ENCODE data around the gene DDO. TPM values are rescaled to one million over a fixed set of nuclear protein-coding genes. Genes with fewer than 3 reads are reported as not detected.

Gene DDO
- total RNA-seq, 1 experiment from 2014 or later: not detected

GRCh38 chr6:110378552-110378951 is 36.8 kb downstream of the DDO start:
- Histone ChIP-seq H3K27ac (ENCODE audit: low read length) (no peak overlapping the region), H3K9ac (ENCODE audit: low read length) (no peak overlapping the region), H3K79me2 (ENCODE audit: low read length) (no peaks in the 10 kb centered on the region), H3K4me1 (ENCODE audit: low read length) (peaks cover 9% of the 10 kb centered on the region), H4K20me1 (ENCODE audit: insufficient read depth, low read depth, low read length) (no peaks in the 10 kb centered on the region), H3K9me2 (replicated peaks; ENCODE audit: insufficient read depth, low read length) (no peaks in the 10 kb centered on the region), H3K4me2 (ENCODE audit: low read depth, low read length, poor library complexity, severe bottlenecking) (no peak overlapping the region), H2AFZ (ENCODE audit: low read length) (no peak overlapping the region), H3K27me3 (ENCODE audit: low read length) (no peaks in the 10 kb centered on the region), H3K36me3 (ENCODE audit: insufficient read depth, low read length) (no peaks in the 10 kb centered on the region), H3K9me3 (ENCODE audit: low read length) (no peaks in the 10 kb centered on the region), H3K4me3 (ENCODE audit: low read length) (no peak overlapping the region)
- no peak for DNase-seq

DNA sequence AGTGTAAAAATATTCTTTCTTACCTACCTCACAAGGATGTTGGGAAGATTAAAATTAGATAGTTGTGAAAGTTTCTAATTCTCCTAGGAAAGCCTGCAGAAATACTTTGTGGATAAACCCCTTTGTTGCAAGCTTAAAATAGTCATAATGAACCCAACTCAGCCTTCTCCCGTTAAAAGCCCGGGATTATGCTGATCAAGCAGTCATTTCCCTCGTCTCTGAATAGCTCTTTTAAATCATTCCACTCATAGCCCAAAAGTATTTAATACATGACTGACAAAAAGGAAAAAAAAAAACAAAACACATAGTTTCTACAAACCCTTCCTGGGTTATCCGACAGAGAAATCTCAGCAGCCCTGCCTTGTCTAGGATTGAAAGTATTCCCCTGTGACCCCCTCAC is 46.3 kb downstream of the DDO start:
- no peak overlapping the region for H3K4me3 ChIP-seq (ENCODE audit: low read length)
- no peaks in the 10 kb centered on the region for H3K9me3 ChIP-seq (ENCODE audit: low read length)
- H3K27me3 ChIP-seq (ENCODE audit: low read length): no peaks in the 10 kb centered on the region
- no peaks in the 10 kb centered on the region for H4K20me1 ChIP-seq (ENCODE audit: insufficient read depth, low read depth, low read length)
- no peak overlapping the region for H2AFZ ChIP-seq (ENCODE audit: low read length)
- H3K9ac ChIP-seq (ENCODE audit: low read length): no peak overlapping the region
- no peaks in the 10 kb centered on the region; the same call in 1 of the 2 replicates for H3K9me2 ChIP-seq (replicated peaks; ENCODE audit: insufficient read depth, low read length)
- H3K79me2 ChIP-seq (ENCODE audit: low read length): no peaks in the 10 kb centered on the region
- H3K27ac ChIP-seq (ENCODE audit: low read length): no peak overlapping the region
- no peak overlapping the region for H3K4me2 ChIP-seq (ENCODE audit: low read depth, low read length, poor library complexity, severe bottlenecking)
- no peaks in the 10 kb centered on the region for H3K36me3 ChIP-seq (ENCODE audit: insufficient read depth, low read length)
- H3K4me1 ChIP-seq (ENCODE audit: low read length): peaks cover 10% of the 10 kb centered on the region
- DNase-seq: no peak

- H3K4me3 ChIP-seq (ENCODE audit: low read length): no peak overlapping the region
- no peaks in the 10 kb centered on the region for H4K20me1 ChIP-seq (ENCODE audit: insufficient read depth, low read depth, low read length)
- H3K4me2 ChIP-seq (ENCODE audit: low read depth, low read length, poor library complexity, severe bottlenecking): no peak overlapping the region
- DNase-seq: no peak
- no peaks in the 10 kb centered on the region for H3K79me2 ChIP-seq (ENCODE audit: low read length)
- H2AFZ ChIP-seq (ENCODE audit: low read length): no peak overlapping the region
- no peak overlapping the region for H3K27ac ChIP-seq (ENCODE audit: low read length)
- H3K9me2 ChIP-seq (replicated peaks; ENCODE audit: insufficient read depth, low read length): no peaks in the 10 kb centered on the region; the same call in 1 of the 2 replicates
- no peaks in the 10 kb centered on the region for H3K36me3 ChIP-seq (ENCODE audit: insufficient read depth, low read length)
- no peaks in the 10 kb centered on the region for H3K9me3 ChIP-seq (ENCODE audit: low read length)
- H3K9ac ChIP-seq (ENCODE audit: low read length): no peak overlapping the region
- H3K4me1 ChIP-seq (ENCODE audit: low read length): peaks cover 3% of the 10 kb centered on the region
- no peaks in the 10 kb centered on the region for H3K27me3 ChIP-seq (ENCODE audit: low read length)
Measured at GRCh38 chr6:110368284-110368683, 47.1 kb downstream of the DDO start.

- H3K4me2 ChIP-seq (ENCODE audit: low read depth, low read length, poor library complexity, severe bottlenecking): no peak overlapping the region
- H2AFZ ChIP-seq (ENCODE audit: low read length): no peak overlapping the region
- no peak overlapping the region for H3K27ac ChIP-seq (ENCODE audit: low read length)
- no peaks in the 10 kb centered on the region for H3K27me3 ChIP-seq (ENCODE audit: low read length)
- no peaks in the 10 kb centered on the region; the same call in 1 of the 2 replicates for H3K9me2 ChIP-seq (replicated peaks; ENCODE audit: insufficient read depth, low read length)
- H3K79me2 ChIP-seq (ENCODE audit: low read length): no peaks in the 10 kb centered on the region
- no peaks in the 10 kb centered on the region for H4K20me1 ChIP-seq (ENCODE audit: insufficient read depth, low read depth, low read length)
- peaks cover 2% of the 10 kb centered on the region; the same call in 1 of the 2 replicates for H3K4me1 ChIP-seq (ENCODE audit: low read length)
- H3K4me3 ChIP-seq (ENCODE audit: low read length): no peak overlapping the region
- H3K9me3 ChIP-seq (ENCODE audit: low read length): no peaks in the 10 kb centered on the region
- no peak for DNase-seq
- H3K9ac ChIP-seq (ENCODE audit: low read length): no peak overlapping the region
- no peaks in the 10 kb centered on the region for H3K36me3 ChIP-seq (ENCODE audit: insufficient read depth, low read length)
Measured at GRCh38 chr6:110367825-110368224, 47.5 kb downstream of the DDO start.

DNA sequence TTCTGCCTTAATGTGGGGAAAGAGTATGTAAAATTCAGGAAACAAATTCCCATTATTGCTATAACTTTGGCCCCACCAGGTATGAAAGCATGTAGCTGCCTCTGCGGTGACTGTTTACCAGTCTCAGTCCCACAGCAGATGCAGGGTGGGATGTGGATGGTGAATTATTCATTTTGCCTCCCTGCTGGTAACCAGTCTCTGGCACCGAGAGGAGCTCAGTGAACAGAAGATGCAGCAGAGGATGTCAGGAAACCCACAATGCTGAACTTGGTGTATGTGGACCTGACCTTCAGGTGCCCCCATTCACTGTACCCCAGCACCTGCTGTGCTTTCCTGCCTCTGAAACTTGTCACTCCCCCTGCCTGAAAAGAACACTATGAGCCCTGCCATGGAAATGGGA is 48.4 kb downstream of the DDO start:
- Histone ChIP-seq H2AFZ (ENCODE audit: low read length) (no peak overlapping the region), H3K4me2 (ENCODE audit: low read depth, low read length, poor library complexity, severe bottlenecking) (no peak overlapping the region)

DNA sequence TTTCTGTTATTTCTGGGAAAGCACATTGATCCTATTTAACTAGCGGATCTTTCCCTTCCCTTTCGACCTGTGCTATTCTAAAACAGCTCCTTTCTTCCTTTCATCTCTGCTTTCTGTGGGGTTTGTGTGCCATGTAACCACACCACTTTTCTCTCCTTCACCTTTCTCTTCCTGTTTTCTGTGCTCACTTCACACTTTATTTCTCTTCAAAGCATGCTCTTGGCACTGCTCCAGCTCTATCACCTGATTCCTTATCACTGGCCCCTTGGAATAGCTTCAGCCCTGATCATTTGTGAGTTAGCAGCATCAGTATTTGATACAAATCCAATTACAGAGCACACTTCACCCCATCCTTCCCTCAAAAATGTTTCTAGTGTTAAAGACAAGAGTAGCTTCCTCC is 49.1 kb downstream of the DDO start:
- Histone ChIP-seq H3K79me2 (ENCODE audit: low read length) (no peaks in the 10 kb centered on the region), H4K20me1 (ENCODE audit: insufficient read depth, low read depth, low read length) (no peaks in the 10 kb centered on the region), H3K4me3 (ENCODE audit: low read length) (no peak overlapping the region), H3K9me3 (ENCODE audit: low read length) (no peaks in the 10 kb centered on the region), H3K9ac (ENCODE audit: low read length) (no peak overlapping the region), H3K36me3 (ENCODE audit: insufficient read depth, low read length) (no peaks in the 10 kb centered on the region), H3K4me1 (ENCODE audit: low read length) (no peaks in the 10 kb centered on the region), H3K27me3 (ENCODE audit: low read length) (no peaks in the 10 kb centered on the region), H3K4me2 (ENCODE audit: low read depth, low read length, poor library complexity, severe bottlenecking) (no peak overlapping the region), H3K27ac (ENCODE audit: low read length) (no peak overlapping the region), H3K9me2 (replicated peaks; ENCODE audit: insufficient read depth, low read length) (no peaks in the 10 kb centered on the region), H2AFZ (ENCODE audit: low read length) (no peak overlapping the region)
- DNase-seq: no peak

More for the DNA sequence above, 48.4 kb downstream of the DDO start:
- no peaks in the 10 kb centered on the region for H3K79me2 ChIP-seq (ENCODE audit: low read length)
- no peak overlapping the region for H3K9ac ChIP-seq (ENCODE audit: low read length)
- H3K27me3 ChIP-seq (ENCODE audit: low read length): no peaks in the 10 kb centered on the region
- no peak overlapping the region for H3K4me3 ChIP-seq (ENCODE audit: low read length)
- H3K4me1 ChIP-seq (ENCODE audit: low read length): no peaks in the 10 kb centered on the region
- no peaks in the 10 kb centered on the region for H3K9me3 ChIP-seq (ENCODE audit: low read length)
- no peaks in the 10 kb centered on the region; the same call in 1 of the 2 replicates for H3K9me2 ChIP-seq (replicated peaks; ENCODE audit: insufficient read depth, low read length)
- no peaks in the 10 kb centered on the region for H4K20me1 ChIP-seq (ENCODE audit: insufficient read depth, low read depth, low read length)
- DNase-seq: no peak
- no peak overlapping the region for H3K27ac ChIP-seq (ENCODE audit: low read length)
- no peaks in the 10 kb centered on the region for H3K36me3 ChIP-seq (ENCODE audit: insufficient read depth, low read length)

DNA sequence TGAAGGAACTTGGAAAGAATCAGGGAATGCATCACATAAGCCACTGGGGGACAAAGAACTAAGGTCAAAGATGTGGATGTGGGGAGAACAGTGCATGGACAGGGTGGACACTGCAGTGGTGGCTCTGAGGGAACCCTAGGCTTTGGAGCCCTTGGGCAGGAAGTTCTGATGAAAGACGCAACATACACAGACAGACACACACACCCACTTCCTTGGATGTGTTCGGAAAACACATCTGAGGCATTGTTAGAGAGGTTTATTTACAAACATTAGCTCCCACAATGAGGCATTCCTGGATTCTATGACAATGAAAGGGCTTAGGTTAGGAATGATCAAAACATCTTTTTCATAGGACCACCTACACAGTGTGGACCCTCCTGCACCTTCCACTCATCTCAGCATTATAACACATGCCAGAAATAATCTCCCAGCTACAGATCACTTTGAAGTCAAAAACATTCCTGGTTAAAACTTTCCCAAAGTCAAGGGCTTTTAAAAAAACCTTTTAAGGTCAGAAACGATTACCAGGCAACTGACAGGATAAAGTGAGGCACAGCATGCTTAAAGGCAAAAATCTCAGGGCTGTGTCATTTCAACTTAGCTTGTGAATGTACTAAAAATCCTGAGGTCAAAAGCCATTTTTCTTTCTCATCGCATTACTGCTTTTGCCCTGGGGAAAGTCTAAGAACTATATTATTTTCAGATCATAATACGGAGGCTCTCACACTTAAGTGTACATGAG is 50.8 kb downstream of the DDO start:
- no peaks in the 10 kb centered on the region for H3K4me1 ChIP-seq (ENCODE audit: low read length)
- no peak overlapping the region for H2AFZ ChIP-seq (ENCODE audit: low read length)
- no peaks in the 10 kb centered on the region for H4K20me1 ChIP-seq (ENCODE audit: insufficient read depth, low read depth, low read length)
- H3K4me2 ChIP-seq (ENCODE audit: low read depth, low read length, poor library complexity, severe bottlenecking): no peak overlapping the region
- H3K9me2 ChIP-seq (replicated peaks; ENCODE audit: insufficient read depth, low read length): no peaks in the 10 kb centered on the region
- no peak overlapping the region for H3K4me3 ChIP-seq (ENCODE audit: low read length)
- H3K27me3 ChIP-seq (ENCODE audit: low read length): no peaks in the 10 kb centered on the region
- no peaks in the 10 kb centered on the region for H3K36me3 ChIP-seq (ENCODE audit: insufficient read depth, low read length)
- no peaks in the 10 kb centered on the region for H3K9me3 ChIP-seq (ENCODE audit: low read length)
- DNase-seq: no peak
- H3K79me2 ChIP-seq (ENCODE audit: low read length): no peaks in the 10 kb centered on the region
- no peak overlapping the region for H3K9ac ChIP-seq (ENCODE audit: low read length)
- H3K27ac ChIP-seq (ENCODE audit: low read length): no peak overlapping the region

- H3K79me2 ChIP-seq (ENCODE audit: low read length): no peaks in the 10 kb centered on the region
- no peak overlapping the region for H3K27ac ChIP-seq (ENCODE audit: low read length)
- DNase-seq: no peak
- no peak overlapping the region for H3K9ac ChIP-seq (ENCODE audit: low read length)
- H3K36me3 ChIP-seq (ENCODE audit: insufficient read depth, low read length): no peaks in the 10 kb centered on the region
- no peaks in the 10 kb centered on the region for H3K9me2 ChIP-seq (replicated peaks; ENCODE audit: insufficient read depth, low read length)
- no peak overlapping the region for H2AFZ ChIP-seq (ENCODE audit: low read length)
- no peaks in the 10 kb centered on the region for H4K20me1 ChIP-seq (ENCODE audit: insufficient read depth, low read depth, low read length)
- H3K4me2 ChIP-seq (ENCODE audit: low read depth, low read length, poor library complexity, severe bottlenecking): no peak overlapping the region
- H3K4me3 ChIP-seq (ENCODE audit: low read length): no peak overlapping the region
- no peaks in the 10 kb centered on the region for H3K27me3 ChIP-seq (ENCODE audit: low read length)
- no peaks in the 10 kb centered on the region for H3K9me3 ChIP-seq (ENCODE audit: low read length)
- H3K4me1 ChIP-seq (ENCODE audit: low read length): no peaks in the 10 kb centered on the region
Measured at GRCh38 chr6:110363748-110364147, 51.6 kb downstream of the DDO start.
